Natural killer cell (primary cell): Measurements from ENCODE around the gene DYSF. TPM values are rescaled to one million over a fixed set of nuclear protein-coding genes. Genes with fewer than 3 reads are reported as not detected.

ENCODE experiments used
- ATAC-seq, 3 donors: fragments of 150-1000 bp in 2 of 3; fragments of 200-7000 bp in 1 of 3; cut with Tn5 transposase; 1 replicate in 1 of 3; 2 replicates in 2 of 3; pipeline ENCODE4 v1.10.0; 2021; ENCODE audit warnings: mild to moderate bottlenecking in 2 of 3, moderate library complexity in 2 of 3
- DNase-seq, 2 donors: peaks; one replicate each; pipeline versions ENCODE4 v3.0.0 to v3.0.0-alpha.2; 2013 to 2021; ENCODE audit warnings: mixed read lengths in 1 of 2
- H3K27ac ChIP-seq: one replicate; pipeline ENCODE4 v1.5.1; 2013; ENCODE audit warnings: mild to moderate bottlenecking, low read length
- H3K27me3 ChIP-seq: one replicate; pipeline ENCODE4 v1.6.1; 2013; ENCODE audit warnings: low read length; ENCODE audit not compliant: control insufficient read depth, insufficient read depth
- H3K36me3 ChIP-seq: one replicate; pipeline ENCODE4 v1.6.1; 2013; ENCODE audit warnings: low read length; ENCODE audit not compliant: control insufficient read depth, insufficient read depth
- H3K4me1 ChIP-seq: one replicate; pipeline ENCODE4 v1.6.1; 2013; ENCODE audit warnings: low read length; ENCODE audit not compliant: control insufficient read depth, insufficient read depth
- H3K4me3 ChIP-seq: one replicate; pipeline ENCODE4 v1.5.1; 2013; ENCODE audit warnings: low read length
- H3K9me3 ChIP-seq: one replicate; pipeline ENCODE4 v1.6.1; 2013; ENCODE audit warnings: low read length; ENCODE audit not compliant: control insufficient read depth, insufficient read depth
- H3K27ac Mint-ChIP-seq, 2 donors: one replicate each; pipeline ENCODE4 v1.8.0; 2022; ENCODE audit warnings: mild to moderate bottlenecking in 2 of 2, mixed read lengths in 2 of 2, moderate library complexity in 1 of 2
- H3K27me3 Mint-ChIP-seq, 2 donors: one replicate each; pipeline ENCODE4 v1.8.0; 2022; ENCODE audit warnings: low read depth in 2 of 2, mixed read lengths in 2 of 2
- H3K36me3 Mint-ChIP-seq: one replicate; pipeline ENCODE4 v1.8.0; 2022; ENCODE audit warnings: mixed read lengths
- H3K4me1 Mint-ChIP-seq, 2 donors: one replicate each; pipeline ENCODE4 v1.8.0; 2022; ENCODE audit warnings: mixed read lengths in 2 of 2
- H3K4me3 Mint-ChIP-seq: one replicate; pipeline ENCODE4 v1.8.0; 2022; ENCODE audit warnings: mild to moderate bottlenecking, moderate library complexity, mixed read lengths
- H3K9me3 Mint-ChIP-seq, 2 donors: one replicate each; pipeline ENCODE4 v1.8.0; 2022; ENCODE audit warnings: mixed read lengths in 2 of 2
- CTCF ChIP-seq: fragments of 200-600 bp; IDR thresholded peaks from one replicate; pipeline ENCODE4 v1.8.0; 2022; ENCODE audit warnings: antibody characterized with exemption
- WGBS: methylation state at CpG from one replicate; pipeline ENCODE4 v1.1.7; 2013; ENCODE audit warnings: missing lambda C conversion rate; ENCODE audit not compliant: insufficient coverage; 5-methylcytosine and 5-hydroxymethylcytosine counted together
- intact Hi-C: fragments of 100-400 bp; cut with micrococcal nuclease; formaldehyde crosslinking; loops from one replicate; pipeline ENCODE4 v1.14.2; 2022
- total RNA-seq, 4 donors: library from RNA; stranded (reverse); fragments of 120-200 nt in 1 of 4; gene quantifications; one replicate each; pipeline versions ENCODE4 v1.2.3 to v1.2.4, GENCODE V29; 2013 to 2022

DYSF gene
- total RNA-seq, 3 donors from 2014 or later (not counting 1 experiment from before 2014, with no cell fraction given): 11.4 to 19.5 (median 12.4) TPM

- H3K9me3 Mint-ChIP-seq: no peaks in the 10 kb centered on the region
- no peak for ATAC-seq
- Histone ChIP-seq H3K9me3 (no peaks in the 10 kb centered on the region), H3K36me3 (no peaks in the 10 kb centered on the region), H3K27me3 (no peaks in the 10 kb centered on the region), H3K4me3 (no peak overlapping the region), H3K4me1 (no peaks in the 10 kb centered on the region), H3K27ac (no peak overlapping the region)
- no peaks in the 10 kb centered on the region for H3K36me3 Mint-ChIP-seq
- H3K27me3 Mint-ChIP-seq: no peaks in the 10 kb centered on the region
- no peak for DNase-seq
- intact Hi-C loops: no loop called here
- no peak for TF ChIP-seq CTCF
- no peak overlapping the region for H3K4me3 Mint-ChIP-seq
- no peak overlapping the region for H3K27ac Mint-ChIP-seq
- WGBS: 91% methylated on average over 10 of the region's 10 CpGs
- no peaks in the 10 kb centered on the region for H3K4me1 Mint-ChIP-seq
These were observed 127.7 kb downstream of the DYSF start for GRCh38 chr2:71581026-71581425.

- 88% methylated on average over 7 of the region's 7 CpGs for WGBS
- H3K27me3 Mint-ChIP-seq: no peaks in the 10 kb centered on the region
- intact Hi-C loops: no loop called here
- H3K4me3 Mint-ChIP-seq: no peak overlapping the region
- Histone ChIP-seq H3K4me3 (no peak overlapping the region), H3K27ac (no peak overlapping the region), H3K27me3 (no peaks in the 10 kb centered on the region), H3K9me3 (no peaks in the 10 kb centered on the region), H3K36me3 (no peaks in the 10 kb centered on the region), H3K4me1 (peaks cover 8% of the 10 kb centered on the region)
- no peak for ATAC-seq
- peaks cover 9 to 10% of the 10 kb centered on the region in 2 donors for H3K4me1 Mint-ChIP-seq
- no peaks in the 10 kb centered on the region for H3K9me3 Mint-ChIP-seq
- DNase-seq: no peak
- H3K27ac Mint-ChIP-seq: no peak overlapping the region
- no peaks in the 10 kb centered on the region for H3K36me3 Mint-ChIP-seq
- no peak for TF ChIP-seq CTCF
These were observed 130.5 kb downstream of the DYSF start for GRCh38 chr2:71583876-71584275.

- no peaks in the 10 kb centered on the region for H3K36me3 Mint-ChIP-seq
- intact Hi-C loops: no loop called here
- no peak overlapping the region for H3K4me3 Mint-ChIP-seq
- TF ChIP-seq CTCF: no peak
- H3K27me3 ChIP-seq: no peaks in the 10 kb centered on the region
- no peaks in the 10 kb centered on the region for H3K36me3 ChIP-seq
- no peak overlapping the region for H3K27ac ChIP-seq
- H3K4me1 Mint-ChIP-seq: peaks cover 10 to 20% of the 10 kb centered on the region in 2 donors
- no peak overlapping the region for H3K4me3 ChIP-seq
- H3K27me3 Mint-ChIP-seq: no peaks in the 10 kb centered on the region
- no peaks in the 10 kb centered on the region for H3K9me3 ChIP-seq
- H3K4me1 ChIP-seq: peaks cover 33% of the 10 kb centered on the region
- no peaks in the 10 kb centered on the region for H3K9me3 Mint-ChIP-seq
- 86% methylated on average over 4 of the region's 8 CpGs for WGBS
- DNase-seq (no peak), ATAC-seq (no peak)
- no peak overlapping the region for H3K27ac Mint-ChIP-seq
These were observed 133.1 kb downstream of the DYSF start for GRCh38 chr2:71586471-71586870.

- DNase-seq (no peak), ATAC-seq (no peak)
- peaks cover 37% of the 10 kb centered on the region for H3K4me1 ChIP-seq
- no peaks in the 10 kb centered on the region for H3K27me3 ChIP-seq
- no peak overlapping the region for H3K4me3 Mint-ChIP-seq
- H3K9me3 Mint-ChIP-seq: no peaks in the 10 kb centered on the region
- H3K36me3 ChIP-seq: no peaks in the 10 kb centered on the region
- H3K4me1 Mint-ChIP-seq: peaks cover 10 to 20% of the 10 kb centered on the region in 2 donors
- TF ChIP-seq CTCF: no peak
- no peak overlapping the region for H3K4me3 ChIP-seq
- 93% methylated on average over 4 of the region's 4 CpGs for whole genome bisulfite sequencing
- H3K27ac Mint-ChIP-seq: no peak overlapping the region
- intact Hi-C loops: no loop called here
- no peaks in the 10 kb centered on the region for H3K27me3 Mint-ChIP-seq
- H3K9me3 ChIP-seq: no peaks in the 10 kb centered on the region
- no peak overlapping the region for H3K27ac ChIP-seq
- no peaks in the 10 kb centered on the region for H3K36me3 Mint-ChIP-seq
These were observed 134.2 kb downstream of the DYSF start for GRCh38 chr2:71587509-71588073.
